ENCODE data around the gene CLEC4G.
"Not testable (repeated sequence)": the region's sequence is repeated elsewhere in the genome, so short reads cannot be mapped to it uniquely, and the experiment has no call there.

Gene CLEC4G

DNA sequence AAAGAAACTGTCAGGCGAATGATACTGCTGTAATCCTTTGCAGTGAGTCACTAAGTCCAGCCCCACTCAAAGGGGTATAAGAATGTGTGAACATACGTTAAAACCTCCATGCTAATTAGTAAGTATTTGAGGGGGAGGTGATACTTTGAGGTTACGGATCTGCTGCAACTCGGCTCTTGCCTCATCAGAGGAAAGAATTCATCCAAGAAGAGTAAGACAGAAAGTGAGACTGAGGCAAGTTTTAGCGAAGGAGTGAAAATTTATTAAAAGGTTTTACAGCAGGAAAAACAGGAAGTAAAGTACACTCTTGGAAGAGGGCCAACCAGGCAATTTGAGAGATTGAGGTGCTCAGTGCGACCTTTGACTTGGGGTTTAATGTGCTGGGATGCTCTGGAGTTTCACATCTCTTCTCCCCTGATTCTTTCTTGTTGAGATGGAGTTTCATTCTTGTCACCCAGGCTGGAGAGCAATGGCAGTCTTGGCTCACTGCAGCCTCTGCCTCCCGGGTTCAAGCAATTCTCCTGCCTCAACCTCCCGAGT, 40.9 kb upstream of the CLEC4G start:
- H3K4me3 ChIP-seq (ENCODE audit: low read depth, low read length): no peak overlapping the region
- DNase-seq (ENCODE audit: low read depth): peak; percentile 81
- TF ChIP-seq, protein P1, sequence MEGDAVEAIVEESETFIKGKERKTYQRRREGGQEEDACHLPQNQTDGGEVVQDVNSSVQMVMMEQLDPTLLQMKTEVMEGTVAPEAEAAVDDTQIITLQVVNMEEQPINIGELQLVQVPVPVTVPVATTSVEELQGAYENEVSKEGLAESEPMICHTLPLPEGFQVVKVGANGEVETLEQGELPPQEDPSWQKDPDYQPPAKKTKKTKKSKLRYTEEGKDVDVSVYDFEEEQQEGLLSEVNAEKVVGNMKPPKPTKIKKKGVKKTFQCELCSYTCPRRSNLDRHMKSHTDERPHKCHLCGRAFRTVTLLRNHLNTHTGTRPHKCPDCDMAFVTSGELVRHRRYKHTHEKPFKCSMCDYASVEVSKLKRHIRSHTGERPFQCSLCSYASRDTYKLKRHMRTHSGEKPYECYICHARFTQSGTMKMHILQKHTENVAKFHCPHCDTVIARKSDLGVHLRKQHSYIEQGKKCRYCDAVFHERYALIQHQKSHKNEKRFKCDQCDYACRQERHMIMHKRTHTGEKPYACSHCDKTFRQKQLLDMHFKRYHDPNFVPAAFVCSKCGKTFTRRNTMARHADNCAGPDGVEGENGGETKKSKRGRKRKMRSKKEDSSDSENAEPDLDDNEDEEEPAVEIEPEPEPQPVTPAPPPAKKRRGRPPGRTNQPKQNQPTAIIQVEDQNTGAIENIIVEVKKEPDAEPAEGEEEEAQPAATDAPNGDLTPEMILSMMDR (IDR thresholded peaks at IDR 0.05; ENCODE audit: insufficient read depth, low read depth, low read length, missing control alignments): no peak

DNA sequence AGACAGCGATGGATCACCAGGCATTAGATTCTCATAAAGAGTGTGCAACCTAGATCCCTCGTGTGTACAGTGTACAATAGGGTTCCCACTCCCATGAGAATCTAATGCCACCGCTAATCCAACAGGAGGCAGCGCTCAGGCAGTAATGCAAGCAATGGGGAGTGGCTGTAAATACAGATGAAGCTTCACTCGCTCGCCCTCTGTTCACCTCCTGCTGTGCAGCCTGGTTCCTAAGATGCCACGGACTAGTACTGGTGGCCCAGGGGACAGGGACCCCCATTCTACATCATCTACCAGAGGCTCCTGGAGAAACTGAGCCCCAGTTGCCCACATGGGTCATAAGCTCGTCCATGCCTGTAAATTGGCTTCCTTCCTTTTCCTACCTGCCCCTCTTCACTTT, 39.2 kb upstream of the CLEC4G start:
- DNase-seq (ENCODE audit: low read depth): no peak
- no peak overlapping the region for H3K4me3 ChIP-seq (ENCODE audit: low read depth, low read length)
- TF ChIP-seq, protein P1 (IDR thresholded peaks at IDR 0.05; ENCODE audit: insufficient read depth, low read depth, low read length, missing control alignments): no peak

DNA sequence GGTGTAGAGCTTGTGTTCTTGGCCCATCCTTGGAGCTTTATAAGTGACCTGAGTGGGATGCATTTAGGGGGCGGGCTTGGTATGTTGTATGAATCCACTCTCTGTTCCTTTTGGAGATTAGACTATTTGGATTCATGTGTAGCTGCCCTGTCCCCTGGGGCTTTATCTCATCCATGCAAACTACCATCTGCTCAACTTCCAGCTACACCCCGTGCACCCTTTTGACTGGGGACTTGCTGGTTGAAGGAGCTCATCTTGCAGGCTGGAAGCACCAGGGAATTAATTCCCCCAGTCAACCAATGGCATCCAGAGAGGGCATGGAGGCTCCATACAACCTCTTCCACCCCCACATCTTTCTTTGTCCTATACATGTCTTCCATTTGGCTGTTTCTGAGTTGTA, 37.3 kb upstream of the CLEC4G start:
- TF ChIP-seq, protein P1 (IDR thresholded peaks at IDR 0.05; ENCODE audit: insufficient read depth, low read depth, low read length, missing control alignments): no peak
- H3K4me3 ChIP-seq (ENCODE audit: low read depth, low read length): no peak overlapping the region
- no peak for DNase-seq (ENCODE audit: low read depth)

DNA sequence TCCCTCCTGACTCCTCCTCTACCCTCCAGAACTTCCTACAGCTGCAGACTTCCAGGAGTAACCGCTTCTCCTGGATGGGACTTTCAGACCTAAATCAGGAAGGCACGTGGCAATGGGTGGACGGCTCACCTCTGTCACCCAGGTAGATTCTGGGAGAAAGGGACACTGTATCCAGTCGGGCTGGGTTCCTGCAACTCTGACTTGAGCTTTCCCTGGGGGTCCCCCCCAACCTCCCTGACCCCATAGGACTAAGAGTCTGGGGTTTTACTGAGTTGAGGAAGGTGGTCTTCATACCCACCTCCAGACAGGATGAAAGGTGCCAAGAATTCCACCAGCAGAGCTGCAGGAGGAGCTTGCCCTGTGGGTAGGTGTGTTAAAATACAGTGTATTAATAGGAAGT, 35.6 kb upstream of the CLEC4G start:
- H3K4me3 ChIP-seq (ENCODE audit: low read depth, low read length): no peak overlapping the region
- DNase-seq (ENCODE audit: low read depth): no peak
- TF ChIP-seq, protein P1 (IDR thresholded peaks at IDR 0.05; ENCODE audit: insufficient read depth, low read depth, low read length, missing control alignments): no peak

DNA sequence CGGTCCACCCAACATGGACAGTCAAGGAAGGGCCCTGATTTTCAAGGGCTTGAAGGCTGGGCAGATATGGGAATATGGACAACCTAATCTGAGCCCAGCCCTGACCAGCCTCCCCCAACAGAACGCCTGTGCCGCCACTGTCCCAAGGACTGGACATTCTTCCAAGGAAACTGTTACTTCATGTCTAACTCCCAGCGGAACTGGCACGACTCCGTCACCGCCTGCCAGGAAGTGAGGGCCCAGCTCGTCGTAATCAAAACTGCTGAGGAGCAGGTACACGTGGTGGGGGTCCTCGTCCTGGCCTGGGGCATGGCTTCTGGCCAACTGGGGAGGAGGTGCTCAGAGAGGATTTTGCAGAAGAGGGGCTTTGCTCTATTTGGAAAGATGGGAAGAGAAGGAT, 34.6 kb upstream of the CLEC4G start:
- TF ChIP-seq, protein P1 (IDR thresholded peaks at IDR 0.05; ENCODE audit: insufficient read depth, low read depth, low read length, missing control alignments): no peak
- no peak for DNase-seq (ENCODE audit: low read depth)
- H3K4me3 ChIP-seq (ENCODE audit: low read depth, low read length): no peak overlapping the region

DNA sequence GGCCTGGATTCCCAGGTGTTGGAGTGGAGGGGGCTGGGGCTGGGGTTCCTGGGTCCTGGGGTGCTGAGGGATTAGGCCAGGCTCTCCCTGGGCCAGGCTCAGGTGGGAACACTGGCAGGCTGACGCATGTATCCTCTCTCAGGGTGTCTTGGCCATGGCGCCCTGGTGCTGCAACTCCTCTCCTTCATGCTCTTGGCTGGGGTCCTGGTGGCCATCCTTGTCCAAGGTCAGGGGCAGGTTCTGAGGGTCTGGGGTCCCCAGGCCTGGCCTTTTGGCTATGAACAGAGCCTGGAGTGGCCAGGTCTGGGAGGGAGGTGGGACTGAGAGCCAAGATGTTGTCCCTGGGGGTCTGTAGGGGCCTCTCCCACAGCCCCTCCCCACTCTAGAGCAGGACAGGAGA, 33.1 kb upstream of the CLEC4G start:
- not testable (repeated sequence) for H3K4me3 ChIP-seq (ENCODE audit: low read depth, low read length); DNase-seq (ENCODE audit: low read depth)

DNA sequence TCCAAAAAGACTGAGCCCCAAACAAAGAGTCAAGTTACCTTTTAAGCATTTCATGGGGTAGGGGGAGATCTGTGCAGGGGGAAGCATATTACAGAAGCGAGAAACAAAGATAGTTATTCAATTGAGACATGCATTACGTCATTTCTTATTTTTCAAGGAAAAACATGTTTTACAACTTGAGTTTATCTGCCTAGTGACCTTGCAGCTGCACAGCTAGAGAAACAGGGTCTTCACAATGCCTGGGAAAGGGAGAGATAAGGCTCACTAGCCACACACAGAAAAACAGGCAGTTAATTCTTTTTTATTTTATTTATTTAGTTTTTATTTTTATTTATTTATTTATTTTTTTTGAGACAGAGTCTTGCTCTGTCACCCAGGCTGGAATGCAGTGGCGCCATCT, 32.2 kb upstream of the CLEC4G start:
- H3K4me3 ChIP-seq (ENCODE audit: low read depth, low read length); DNase-seq (ENCODE audit: low read depth): not testable (repeated sequence)

DNA sequence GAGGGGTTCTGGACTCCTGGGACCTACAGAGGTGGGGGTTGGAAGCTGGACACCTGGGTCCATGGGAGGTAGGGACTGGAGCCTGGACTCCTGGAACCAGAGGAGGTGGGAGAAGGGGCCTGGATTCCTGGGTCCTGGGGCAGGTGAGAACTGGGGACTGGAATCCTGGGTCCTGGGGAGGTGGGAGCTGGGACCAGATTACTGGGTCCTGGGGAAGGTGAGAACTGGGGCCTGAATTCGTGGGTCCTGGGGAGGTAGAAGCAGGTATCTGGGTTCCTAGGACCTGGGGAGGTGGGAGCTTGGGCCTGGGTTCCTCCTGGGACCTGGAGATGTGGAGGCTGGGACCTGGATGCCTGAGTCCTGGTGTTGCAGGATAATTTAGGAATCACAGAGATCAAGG, 31.8 kb upstream of the CLEC4G start:
- H3K4me3 ChIP-seq (ENCODE audit: low read depth, low read length): no peak overlapping the region
- TF ChIP-seq, protein P1 (IDR thresholded peaks at IDR 0.05; ENCODE audit: insufficient read depth, low read depth, low read length, missing control alignments): no peak
- no peak for DNase-seq (ENCODE audit: low read depth)
